AG08396 (cell line): ENCODE measurements around the gene CPD.

Experiments used
- DNase-seq: peaks from one replicate; pipeline ENCODE4 v3.0.0; 2012; ENCODE audit warnings: low spot score, mixed read lengths

Gene CPD

DNA sequence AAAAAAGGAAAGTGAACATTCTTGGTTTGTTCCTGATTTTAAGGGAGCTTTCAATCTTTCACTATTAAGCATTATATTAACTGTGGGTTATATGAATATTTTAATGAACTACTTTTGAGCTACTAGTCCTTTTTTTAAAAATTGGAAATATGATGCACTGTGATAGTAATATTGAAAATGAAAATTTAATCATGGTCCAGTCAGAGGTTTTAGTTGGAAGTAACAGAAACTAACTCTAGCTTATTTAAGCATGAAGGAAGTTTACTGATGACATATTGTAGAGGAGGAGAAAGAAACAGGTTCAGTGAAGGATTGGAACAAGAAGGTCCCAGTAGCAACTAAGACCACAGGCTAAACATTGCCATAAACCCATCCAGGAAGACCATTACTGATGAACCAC, 24.0 kb upstream of the CPD start:
- no peak for DNase-seq

DNA sequence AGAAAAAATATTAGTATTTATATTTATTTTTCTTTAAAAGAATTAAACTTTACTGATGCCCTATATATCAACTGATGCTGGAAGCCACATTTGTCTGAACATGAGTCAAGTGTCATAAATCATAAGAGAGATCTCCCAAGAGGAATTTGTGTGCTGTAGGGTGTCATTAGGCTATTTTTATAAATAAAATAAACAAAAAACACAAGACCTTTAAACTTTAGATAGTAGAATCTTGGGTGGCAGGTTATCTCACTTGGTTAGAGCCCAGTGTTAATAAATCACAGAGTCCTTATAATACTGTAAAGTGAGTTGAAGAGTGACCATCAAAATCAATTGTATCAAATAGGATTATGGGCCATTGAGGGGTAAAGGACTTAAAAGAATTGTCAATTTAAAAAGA, 21.3 kb upstream of the CPD start:
- no peak for DNase-seq

DNA sequence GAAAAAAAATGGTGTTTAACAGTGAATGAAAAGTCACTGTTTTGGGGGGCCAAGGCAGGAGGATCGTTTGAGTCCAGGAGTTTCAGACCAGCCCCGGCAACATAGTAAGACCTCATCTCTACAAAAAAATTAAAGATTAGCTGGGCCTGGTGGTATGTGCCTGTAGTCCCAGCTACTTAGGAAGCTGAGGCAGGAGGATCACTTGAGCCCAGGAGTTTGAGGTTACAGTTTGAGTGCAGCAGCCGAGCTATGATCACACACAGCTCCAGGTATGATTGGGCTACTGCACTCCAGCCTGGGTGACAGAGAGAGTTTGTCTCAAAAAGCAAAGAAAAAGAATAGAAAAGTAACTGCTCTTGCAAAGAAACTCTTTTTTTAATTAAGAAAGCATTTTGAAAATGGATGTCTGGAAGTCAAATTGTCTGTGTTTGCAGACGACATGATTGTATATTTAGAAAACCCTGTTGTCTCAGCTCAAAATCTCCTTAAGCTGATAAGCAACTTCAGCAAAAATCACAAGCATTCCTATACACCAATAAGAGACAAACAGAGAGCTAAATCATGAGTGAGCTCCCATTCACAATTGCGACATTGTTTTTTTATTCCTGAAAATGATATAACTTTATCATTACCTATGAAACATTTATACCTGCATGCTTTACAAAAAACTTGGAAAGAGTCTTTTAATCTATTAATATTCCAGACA, 20.5 kb upstream of the CPD start:
- DNase-seq: no peak

DNA sequence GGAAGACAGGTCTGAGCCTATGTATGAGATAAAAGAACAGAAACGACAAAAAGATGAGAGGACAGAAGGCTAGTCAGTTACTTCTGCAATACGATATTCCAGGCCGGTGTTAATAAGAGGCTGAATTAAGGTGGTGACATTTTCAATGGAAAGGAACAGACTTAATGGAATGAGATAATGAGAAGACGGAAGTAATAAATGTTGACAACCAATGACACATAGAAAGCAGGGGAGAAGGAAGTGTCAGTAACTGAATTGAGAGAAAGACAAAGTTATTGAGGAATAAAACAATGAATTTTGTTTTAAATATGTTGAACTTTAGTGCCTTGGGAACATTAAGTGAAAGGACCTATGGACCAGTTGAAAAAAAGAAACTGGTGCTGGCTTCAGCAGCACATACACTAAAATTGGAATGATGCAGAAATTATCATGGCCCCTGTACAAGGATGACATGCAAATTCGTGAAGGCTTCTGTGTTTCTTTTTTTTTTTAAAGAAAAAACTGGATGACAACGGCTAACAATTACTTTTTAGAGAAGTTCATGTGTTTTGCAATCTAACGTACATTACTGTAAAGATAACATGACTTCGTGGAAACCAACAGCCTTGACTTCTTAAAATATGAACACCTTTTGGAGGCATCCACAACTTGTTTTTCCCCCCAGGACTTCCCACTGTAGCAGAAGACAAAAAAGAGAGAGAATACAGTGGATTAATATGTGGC, 18.5 kb upstream of the CPD start:
- no peak for DNase-seq

DNA sequence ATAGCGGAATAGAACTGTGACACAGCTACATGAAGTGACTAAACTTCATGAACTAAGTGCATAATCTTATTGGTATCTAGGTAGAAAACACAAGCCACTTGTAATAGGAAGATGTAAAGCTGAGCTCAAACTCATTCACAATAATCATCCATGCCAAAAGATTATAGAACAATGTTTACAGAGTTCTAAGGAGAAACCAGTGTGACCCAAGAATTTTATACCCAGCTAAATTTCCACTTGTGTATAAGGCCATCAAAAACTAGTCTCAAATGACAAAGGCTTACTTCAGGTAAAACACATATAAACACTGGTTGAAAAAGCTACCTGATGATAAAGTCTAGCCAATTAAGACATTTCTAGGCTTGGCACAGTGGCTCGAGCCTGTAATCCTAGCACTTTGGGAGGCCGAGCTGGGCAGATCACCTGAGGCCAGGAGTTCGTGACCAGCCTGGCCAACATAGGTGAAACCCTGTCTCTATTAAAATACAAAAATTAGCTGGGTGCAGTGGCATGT, 16.9 kb upstream of the CPD start:
- no peak for DNase-seq

DNA sequence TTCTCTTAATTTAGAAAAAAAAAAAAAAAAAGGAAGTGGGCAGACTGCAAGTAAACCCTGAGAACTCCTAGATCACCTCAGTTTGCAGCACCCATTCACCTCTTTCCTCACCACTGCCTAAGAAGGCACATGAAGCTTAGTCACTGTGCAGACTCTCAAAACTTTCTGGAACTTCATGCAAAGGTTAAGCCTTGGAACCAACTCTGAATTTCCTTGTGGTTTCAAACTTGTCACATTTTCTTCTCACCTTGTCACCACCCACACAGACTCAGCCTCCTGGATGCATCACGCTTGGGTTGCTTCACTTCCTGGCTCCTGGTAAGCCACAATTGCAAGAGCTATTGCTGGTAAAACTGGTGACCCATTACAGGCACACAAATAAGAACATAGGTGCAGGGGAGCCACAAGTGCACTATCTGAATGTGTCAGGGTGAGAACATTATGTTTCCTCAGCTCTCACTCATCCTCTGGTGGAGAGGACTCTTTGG, 15.0 kb upstream of the CPD start:
- DNase-seq: peak; percentile 65

DNA sequence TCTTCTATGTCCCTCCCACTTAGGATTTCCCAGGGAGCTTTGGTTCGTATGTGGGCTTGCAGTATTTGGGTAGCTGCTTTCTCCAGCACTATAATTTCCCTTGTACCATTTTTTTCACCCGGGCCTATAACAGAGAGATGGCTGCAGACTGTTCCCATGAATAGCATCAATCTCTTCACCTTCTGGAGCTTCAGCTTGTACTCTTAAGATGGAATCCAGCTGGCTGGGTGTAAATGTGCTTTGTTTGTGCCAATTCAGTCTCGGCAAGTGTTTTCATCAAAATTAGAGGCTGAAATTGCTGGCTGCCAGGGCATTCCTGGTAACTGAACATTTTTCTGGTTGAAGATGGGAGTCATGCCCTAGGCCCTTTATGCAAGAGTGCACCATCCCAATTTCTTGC, 12.2 kb upstream of the CPD start:
- no peak for DNase-seq

DNA sequence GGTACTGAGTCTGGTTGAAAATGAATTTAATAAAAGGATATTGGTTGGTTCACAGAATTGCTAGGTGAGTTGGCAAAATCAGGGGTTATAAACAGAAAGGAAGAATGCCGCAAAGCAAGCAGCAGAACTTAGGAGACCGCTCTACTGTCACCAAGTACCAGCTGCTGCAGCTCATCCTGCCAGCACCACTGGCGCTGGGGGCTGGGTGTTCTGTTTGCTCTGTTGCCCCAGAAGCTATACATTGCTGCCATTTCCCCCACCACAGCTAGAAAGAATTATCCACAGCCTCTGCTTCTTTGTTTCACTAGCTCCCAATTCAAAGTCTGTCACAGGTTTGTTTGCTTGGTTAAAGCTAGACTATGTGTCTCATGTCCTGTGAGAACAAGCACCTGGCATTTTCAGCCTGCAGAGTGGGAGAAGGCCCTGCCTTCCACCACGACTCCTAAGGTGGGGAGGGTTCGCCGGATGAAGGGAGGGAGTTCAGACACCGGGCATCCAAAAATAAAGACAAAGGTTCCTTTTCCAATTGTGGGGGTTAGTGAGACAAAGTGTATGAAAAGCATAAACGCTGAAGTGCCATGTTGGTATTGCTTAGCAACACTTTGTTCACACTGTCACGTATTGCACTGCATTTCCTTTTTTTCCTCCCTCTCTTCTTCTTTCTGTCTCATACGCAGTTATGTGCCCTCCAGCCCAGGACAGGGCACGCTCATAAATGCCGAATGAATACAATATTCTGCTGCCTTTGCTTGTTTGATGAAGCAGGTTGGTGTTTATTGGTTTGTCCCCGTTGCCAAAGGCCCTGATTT, 9.6 kb upstream of the CPD start:
- no peak for DNase-seq

DNA sequence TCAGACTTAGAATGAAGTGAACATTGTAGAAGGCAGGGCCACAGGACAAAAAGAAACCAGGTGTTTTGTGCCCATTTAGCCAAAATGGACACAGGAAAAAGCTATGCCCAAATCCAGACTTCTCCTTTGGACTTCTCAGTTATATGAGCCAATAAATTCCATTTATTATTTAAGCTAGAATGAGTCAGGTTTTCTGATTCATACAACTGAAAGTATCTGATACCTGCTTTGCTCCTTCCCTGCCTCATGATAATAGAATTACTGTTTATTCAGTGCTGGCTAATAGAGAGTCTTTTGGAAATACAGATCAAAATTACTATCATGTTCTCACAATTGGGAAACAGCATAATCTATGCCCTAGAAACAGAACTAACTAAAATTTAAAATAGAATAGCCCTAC, 8.7 kb upstream of the CPD start:
- no peak for DNase-seq

DNA sequence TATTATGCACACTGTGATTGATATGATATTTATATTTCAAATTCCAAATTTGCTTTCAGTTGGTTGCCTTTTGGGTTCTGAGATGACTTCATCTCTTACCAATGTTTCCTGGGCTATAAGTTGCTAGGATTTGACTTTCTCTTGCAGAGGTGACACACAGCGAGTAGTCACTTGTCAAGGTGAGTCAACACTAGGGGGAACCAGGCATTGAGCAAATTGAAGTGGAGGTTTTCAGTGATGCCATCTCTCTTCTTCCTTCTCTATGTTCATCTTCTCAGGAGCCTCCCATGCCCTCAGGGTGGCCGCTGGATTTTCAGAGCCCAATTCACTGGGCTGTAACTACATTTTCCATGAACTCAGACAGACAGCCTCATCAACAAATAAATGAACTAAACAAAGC, 6.0 kb upstream of the CPD start:
- peak; percentile 56 for DNase-seq

DNA sequence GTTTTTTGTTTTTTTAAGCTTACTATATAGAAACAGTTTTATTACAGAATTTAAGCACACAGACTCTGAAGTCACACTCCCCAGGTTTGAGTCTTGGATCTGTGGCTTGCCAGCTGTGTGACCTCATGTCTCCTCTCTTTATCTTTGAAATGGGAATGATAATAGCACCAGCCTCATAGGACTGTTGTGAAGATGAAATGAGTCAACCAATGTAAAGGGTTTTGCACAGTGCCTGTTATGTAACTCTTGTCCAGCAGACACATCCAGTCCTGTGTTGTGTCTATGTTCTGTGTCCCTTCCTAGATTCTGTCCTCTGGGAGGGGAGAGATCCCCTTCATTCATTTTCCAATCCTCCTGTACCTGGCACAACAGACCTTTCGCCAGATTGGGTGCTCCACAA, 3.1 kb upstream of the CPD start:
- no peak for DNase-seq

DNA sequence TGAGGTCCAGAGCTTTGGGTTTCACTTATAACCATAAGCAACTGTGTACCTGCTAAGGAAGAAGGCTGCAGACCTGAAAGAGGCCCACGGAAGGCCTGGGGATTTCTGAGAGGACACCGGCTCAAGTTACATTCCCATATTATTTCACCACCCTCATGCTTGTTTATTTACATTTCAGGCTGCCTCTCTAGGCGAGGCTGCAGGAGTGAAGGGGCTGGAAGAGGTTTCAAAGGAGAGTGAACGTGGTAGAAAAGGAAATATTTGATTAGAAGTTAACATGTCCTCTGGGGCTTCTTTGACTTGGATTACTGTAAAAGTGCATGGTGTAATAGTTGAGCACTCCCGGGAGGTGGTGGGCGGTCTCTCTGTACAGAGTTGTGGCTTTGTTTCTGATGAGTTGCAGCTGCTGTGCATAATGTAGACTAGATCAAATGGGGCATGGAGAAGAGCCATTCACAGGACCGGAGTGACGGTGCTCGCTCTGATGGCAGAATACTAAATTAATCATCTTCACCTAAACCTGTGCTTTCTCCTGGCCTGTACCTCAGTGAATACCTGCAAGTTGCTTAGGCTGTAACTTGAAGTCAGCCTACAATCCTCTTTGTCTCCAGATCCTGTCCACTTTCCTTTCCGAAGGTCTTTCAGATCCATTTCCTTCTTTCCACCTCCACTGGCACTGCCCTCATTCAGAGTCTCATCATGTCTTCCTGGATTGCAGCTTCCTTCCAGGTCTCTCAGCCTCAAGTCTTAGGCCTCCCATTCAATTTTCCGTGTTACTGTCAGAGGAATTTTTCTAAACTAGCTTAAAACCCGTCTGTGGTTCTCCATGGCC, 1.9 kb upstream of the CPD start:
- DNase-seq: peak; percentile 37

DNA sequence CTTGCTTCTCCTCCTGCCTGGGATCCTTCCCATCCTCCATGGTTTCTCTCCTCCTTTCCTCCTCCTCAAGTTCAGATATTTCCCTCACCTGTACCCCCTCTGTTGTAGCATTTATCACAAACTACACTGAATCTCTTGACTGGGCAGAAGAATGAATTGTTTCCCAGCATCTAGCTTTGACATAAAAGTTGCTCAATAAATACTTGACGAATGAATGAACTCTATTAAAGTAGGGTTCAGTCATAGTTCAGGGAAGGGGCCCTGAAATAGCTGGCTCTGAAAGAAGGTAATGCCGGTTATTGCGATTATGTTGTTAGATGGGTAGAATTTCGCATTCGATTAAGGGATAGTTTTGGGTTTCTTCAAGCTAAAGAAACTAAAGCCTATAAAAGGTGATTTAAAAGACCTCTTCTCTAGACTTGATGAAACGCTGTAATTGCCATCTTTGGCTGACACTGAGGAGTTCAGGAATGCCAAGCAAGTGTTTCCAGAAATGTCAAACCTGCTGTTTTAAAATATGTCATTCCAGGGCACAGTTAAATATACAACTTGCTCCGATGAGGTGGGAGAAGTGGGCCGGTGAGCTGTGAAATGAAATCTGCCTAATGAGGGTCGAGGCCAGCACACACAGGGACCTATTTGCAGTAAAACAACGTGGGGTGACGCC, 1.0 kb upstream of the CPD start:
- DNase-seq: no peak

DNA sequence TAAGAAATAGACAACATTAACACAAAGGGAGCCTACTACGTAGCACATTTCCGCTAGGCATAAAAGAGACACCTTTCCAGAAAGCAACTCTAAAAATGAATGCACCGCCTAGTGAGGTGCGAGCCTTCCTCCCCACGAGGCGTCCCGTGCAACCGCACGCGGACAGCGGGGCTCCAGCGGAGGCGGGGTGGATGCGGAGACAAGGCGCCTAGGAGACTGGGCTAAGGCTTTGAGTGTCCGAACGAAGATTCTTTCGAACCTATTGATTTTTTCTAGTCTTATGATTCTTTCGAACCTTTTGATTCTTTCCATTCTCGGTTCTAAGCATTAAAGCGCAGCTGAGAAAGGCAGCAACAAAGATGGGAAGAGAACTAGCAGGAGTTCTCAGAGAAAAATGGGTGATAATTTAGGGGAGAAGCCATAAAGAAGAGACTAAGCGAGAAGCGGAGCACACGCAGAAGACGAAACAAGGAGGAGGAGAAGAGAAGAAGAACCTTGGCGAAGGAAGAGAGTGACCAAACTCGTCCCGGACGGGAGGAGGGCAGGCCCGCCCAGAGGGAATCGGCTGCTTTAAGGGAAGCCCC, 394 bp upstream of the CPD start:
- peak; percentile 22 for DNase-seq

DNA sequence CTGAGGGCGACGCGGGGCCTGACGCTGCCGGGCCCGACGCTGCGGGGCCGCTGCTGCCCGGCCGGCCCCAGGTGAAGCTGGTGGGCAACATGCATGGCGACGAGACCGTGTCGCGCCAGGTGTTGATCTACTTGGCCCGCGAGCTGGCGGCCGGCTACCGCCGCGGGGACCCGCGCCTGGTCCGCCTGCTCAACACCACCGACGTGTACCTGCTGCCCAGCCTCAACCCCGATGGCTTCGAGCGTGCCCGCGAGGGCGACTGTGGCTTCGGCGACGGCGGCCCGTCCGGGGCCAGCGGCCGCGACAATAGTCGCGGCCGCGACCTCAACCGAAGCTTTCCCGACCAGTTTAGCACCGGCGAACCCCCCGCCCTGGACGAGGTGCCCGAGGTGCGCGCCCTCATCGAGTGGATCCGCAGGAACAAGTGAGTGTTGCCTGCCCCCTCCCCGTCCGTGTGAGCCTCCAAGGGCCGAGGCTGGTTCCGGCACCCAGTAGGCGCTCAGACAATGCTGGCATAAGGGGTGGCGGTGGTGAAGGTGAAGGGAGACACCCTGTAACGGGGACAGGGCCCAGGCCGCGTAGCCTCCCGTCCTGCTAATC, 676 bp downstream of the CPD start:
- peak; percentile 25 for DNase-seq

DNA sequence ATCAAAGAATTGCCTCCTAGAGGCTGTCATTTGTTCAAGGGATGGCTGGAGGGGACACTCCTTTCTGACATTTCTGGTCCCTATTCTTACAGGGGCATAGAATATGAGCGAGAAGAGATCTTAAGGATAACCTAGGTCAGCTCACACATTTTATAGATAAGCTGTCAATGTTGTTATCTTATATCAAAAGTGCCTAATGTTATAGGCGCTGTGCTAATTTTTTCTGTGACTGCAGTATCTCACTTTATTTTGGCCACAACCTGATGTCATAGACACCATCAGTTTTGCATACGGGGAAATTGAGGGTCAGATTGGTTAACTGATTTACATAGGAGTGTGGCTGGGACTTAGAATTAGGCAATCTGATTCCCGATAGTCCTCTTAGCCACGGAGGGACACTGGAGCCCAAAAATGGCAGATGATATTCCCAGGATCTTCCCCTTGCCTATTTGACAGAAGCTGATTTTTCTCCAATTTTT, 1.2 kb downstream of the CPD start:
- DNase-seq: peak; percentile 41

DNA sequence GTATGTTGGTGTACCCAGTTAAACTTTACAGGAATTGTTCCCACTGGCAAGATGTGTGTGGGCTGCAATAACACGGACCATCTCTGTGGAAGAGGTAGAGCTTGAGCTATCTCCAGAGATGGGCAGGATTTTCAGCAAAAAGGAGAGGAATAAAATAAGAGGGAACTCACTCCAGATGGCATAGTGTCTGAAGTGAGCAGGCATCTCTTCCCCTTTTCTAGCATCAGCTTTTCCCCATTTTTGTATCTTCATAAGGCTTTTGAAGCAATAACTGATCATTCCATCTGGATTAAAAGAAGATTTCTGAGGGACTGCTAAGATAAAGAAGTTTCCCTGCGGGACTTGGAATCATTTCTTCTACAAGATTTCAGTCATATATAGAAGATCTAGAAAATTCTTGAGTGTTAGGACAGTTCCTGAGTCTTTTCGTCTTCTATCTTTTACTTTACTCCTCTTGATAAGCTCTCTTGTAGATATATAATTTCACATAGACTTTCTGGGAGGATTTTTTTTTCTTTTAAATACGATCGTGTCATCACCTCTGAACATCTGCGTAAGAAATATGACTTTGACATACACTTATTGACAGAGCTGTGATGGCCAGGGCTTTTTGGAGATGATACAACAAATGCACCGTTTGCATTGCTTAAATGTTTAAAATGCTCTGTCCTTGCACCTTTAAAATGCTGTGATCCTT, 2.1 kb downstream of the CPD start:
- DNase-seq: no peak

DNA sequence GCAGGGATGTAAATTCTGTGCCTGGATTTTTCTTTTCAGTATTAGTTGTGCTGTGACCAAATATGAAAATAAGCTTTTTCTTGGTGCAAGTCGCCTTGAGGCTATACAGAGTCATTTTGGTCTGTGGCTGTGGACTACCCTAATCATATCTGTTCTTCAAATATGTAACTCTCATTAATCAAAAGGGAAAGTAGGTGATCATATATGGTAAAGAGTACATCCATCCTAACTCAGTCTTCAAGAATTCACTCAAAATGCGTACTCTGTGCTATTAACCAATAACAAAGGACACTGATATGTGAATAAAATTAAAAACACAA, 2.6 kb downstream of the CPD start:
- no peak for DNase-seq

DNA sequence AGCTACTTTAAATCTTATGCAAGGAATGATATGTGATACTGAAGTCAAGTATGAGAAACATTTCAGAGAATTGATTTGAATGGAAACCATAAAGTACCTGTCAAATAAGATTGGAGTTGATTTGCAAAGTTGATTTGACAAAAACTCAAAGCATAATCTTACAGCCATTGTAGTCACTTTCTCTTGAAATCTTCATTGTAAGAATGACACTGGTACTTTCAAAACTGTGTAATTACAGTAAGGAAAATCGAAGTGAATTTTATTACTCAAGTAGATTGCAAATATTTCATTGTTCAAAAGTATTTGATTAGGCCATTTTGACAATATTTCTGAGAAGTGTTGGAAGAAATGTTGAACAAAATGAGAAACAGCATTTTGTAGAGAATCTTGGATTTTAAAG, 3.6 kb downstream of the CPD start:
- no peak for DNase-seq
